Transverse colon (tissue), 3 donors: Measurements from ENCODE around the gene THSD7A.

Experiments used
- CTCF ChIP-seq, 5 experiments: fragments of 200-600 bp in 3 of 5; fragments of 450-650 bp in 2 of 5; sonication (generic) in 3 of 5; IDR thresholded peaks; 1 replicate in 2 of 5; 2 replicates in 3 of 5; pipeline ENCODE4 v1.5.1; 2016 to 2017; ENCODE audit warnings: antibody characterized with exemption in 5 of 5, inconsistent platforms in 3 of 5, mild to moderate bottlenecking in 2 of 5, moderate library complexity in 1 of 5
- POLR2A ChIP-seq: fragments of 450-650 bp; IDR thresholded peaks from one replicate; pipeline ENCODE4 v1.6.1; 2016; ENCODE audit warnings: antibody characterized with exemption, mild to moderate bottlenecking, moderate library complexity

DNA sequence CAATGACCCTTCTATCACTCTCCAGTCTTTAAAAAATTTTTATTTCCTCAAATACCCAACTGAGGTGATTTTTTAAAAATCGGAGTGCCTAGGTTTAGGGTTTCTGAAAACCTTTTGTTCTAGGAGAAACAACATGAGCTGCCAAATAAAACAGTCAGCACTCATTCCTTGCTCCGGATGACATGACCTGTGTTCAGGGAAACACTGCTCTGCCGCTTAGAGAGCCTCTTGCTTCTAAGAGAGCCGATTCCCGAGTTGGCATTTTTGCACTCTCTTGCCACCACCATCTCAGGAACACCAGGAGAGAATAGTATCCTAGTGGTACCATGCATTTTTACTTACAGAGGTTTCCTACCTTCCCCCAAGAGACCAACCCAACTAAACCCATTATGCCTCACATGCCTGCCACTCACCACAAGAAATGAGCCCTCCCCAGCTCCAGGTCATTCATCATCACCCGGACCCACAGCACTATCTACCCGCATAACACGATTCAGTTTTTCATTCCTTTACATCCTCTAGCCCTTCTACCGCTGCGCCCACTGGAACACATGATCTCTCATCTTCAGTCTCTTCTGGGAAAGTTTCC is 365.4 kb downstream of the THSD7A start:
- TF ChIP-seq CTCF (IDR thresholded peaks at IDR 0.05) (no peak), POLR2A (no peak)
